Central memory CD8-positive, alpha-beta T cell (primary cell): ENCODE data around the gene NOP58.
"Not testable (repeated sequence)": the region's sequence is repeated elsewhere in the genome, so short reads cannot be mapped to it uniquely, and the experiment has no call there.

Experiments used
- ATAC-seq: fragments of 150-1000 bp; cut with Tn5 transposase; replicated peaks from 2 replicates; pipeline ENCODE4 v1.10.0; 2022; ENCODE audit warnings: mild to moderate bottlenecking, moderate FRiP score, moderate number of reproducible peaks; ENCODE audit not compliant: poor library complexity, severe bottlenecking; ENCODE audit errors: extremely low read depth
- DNase-seq, 2 donors: peaks; one replicate each; pipeline ENCODE4 v3.0.0; 2021; ENCODE audit warnings: low spot score in 2 of 2
- H3K27ac Mint-ChIP-seq: one replicate; pipeline ENCODE4 v1.8.0; 2022; ENCODE audit warnings: low read depth, mild to moderate bottlenecking, moderate library complexity, mixed read lengths
- H3K27me3 Mint-ChIP-seq: one replicate; pipeline ENCODE4 v1.8.0; 2022; ENCODE audit warnings: mixed read lengths
- H3K36me3 Mint-ChIP-seq: one replicate; pipeline ENCODE4 v1.8.0; 2022; ENCODE audit warnings: mild to moderate bottlenecking, moderate library complexity, mixed read lengths; ENCODE audit not compliant: insufficient read depth
- H3K4me1 Mint-ChIP-seq: one replicate; pipeline ENCODE4 v1.8.0; 2022; ENCODE audit warnings: mixed read lengths
- H3K4me3 Mint-ChIP-seq: one replicate; pipeline ENCODE4 v1.8.0; 2022; ENCODE audit warnings: mild to moderate bottlenecking, moderate library complexity, mixed read lengths
- H3K9me3 Mint-ChIP-seq: one replicate; pipeline ENCODE4 v1.8.0; 2022; ENCODE audit warnings: mixed read lengths

Gene NOP58, protein sequence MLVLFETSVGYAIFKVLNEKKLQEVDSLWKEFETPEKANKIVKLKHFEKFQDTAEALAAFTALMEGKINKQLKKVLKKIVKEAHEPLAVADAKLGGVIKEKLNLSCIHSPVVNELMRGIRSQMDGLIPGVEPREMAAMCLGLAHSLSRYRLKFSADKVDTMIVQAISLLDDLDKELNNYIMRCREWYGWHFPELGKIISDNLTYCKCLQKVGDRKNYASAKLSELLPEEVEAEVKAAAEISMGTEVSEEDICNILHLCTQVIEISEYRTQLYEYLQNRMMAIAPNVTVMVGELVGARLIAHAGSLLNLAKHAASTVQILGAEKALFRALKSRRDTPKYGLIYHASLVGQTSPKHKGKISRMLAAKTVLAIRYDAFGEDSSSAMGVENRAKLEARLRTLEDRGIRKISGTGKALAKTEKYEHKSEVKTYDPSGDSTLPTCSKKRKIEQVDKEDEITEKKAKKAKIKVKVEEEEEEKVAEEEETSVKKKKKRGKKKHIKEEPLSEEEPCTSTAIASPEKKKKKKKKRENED

DNA sequence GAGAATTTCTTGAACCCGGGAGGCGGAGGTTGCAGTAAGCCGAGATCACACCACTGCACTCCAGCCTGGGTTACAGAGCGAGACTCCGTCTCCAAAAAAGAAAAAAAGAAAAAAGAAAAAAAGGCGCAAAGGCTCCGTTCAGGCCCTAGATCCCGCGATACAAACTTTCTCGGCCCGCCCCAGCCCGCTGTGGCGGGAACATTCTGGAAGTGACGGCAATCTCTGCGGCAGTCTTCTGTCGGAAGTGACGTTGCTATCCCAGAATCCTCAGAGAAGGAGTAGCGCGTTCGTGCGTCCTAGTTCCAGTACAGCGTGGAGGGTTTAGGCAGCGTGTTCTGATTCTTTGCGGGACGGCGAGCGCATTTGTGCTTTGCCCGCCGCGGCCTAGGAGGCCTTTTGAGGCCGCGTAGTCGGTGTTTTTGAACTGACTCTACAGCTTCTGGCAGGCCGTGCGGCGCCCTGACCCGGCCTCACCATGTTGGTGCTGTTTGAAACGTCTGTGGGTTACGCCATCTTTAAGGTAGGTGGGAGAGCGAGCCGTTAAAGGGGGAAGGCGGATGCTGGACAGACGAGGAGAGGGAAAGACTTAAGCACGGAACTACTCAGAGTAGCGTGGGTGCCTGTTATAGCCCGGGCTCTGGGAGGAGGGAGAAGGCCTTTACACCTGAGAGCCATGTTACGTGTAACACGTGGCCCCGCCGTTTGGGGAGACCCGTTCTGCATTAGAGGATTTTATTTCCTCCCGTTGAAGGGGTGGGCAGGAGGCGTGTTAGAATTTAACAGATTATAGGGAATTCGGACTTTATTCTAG is at the start of gene NOP58:
Gene NOP58 (plus strand): TSS at position 297 of the 811 bp plus-strand sequence. CDS start 179 bp downstream, at position 476.
- Mint-ChIP-seq H3K4me1 (peaks cover 16% of the 10 kb centered on the region), H3K4me3 (no peak within 1 kb of the TSS), H3K27ac (no peak within 1 kb of the TSS), H3K9me3 (no peaks in the 10 kb centered on the region), H3K27me3 (no peaks in the 10 kb centered on the region), H3K36me3 (peaks cover 4% of the 10 kb centered on the region)
- ATAC-seq (peak; percentile 79), DNase-seq (peak; percentile 71 to 88)

DNA sequence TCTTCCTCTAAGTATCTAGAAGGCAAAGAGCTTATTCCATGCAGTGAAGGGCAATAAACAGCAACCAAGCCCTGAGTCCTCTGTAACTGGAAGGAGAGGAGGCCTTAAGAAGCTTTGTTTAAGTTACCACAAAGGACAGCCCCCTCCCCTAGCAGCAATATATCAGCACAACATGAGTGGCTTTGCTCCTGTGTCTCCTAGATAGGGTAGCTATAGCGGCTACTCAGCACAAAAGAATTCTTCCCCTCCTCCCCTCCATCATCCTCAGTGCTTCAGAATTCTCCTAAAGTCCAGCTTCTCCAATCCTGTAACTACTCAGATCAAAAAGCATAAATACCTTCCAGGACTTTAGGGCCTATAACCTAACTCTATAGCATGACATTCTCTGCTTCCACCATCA is 43.7 kb upstream of the NOP58 start:
- Mint-ChIP-seq H3K36me3 (peaks cover 34% of the 10 kb centered on the region), H3K27ac (no peak overlapping the region), H3K4me3 (no peak overlapping the region), H3K4me1 (peaks cover 52% of the 10 kb centered on the region), H3K27me3 (no peaks in the 10 kb centered on the region), H3K9me3 (no peaks in the 10 kb centered on the region)
- ATAC-seq, result no peak
- DNase-seq, result no peak

DNA sequence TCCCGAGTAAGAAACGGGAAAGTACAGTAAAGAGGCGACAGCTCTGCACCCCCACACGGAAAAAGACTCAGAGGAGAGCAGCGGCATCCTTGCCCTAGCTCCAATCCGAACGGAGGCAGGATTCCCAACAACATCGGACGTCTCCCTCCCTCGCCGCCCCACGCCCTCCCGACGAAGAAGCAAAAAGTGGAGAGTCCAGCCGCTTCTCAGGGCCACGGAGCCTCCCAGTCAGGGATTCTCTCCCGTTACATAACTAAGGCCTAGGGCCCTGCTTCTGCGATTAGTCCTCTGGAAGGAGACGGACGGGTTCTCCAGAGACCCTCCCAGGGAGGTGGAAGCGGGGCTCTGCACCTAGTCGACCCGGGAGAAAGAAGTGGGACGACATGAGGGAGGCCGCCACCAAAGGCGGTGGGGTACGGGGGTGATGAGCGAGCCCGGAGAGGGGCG is 27.8 kb upstream of the NOP58 start:
- ATAC-seq (peak; percentile 45), DNase-seq (peak in 1 of 2 donors; percentile 19)
- peak overlapping the region; percentile 98 for H3K4me3 Mint-ChIP-seq
- no peaks in the 10 kb centered on the region for H3K27me3 Mint-ChIP-seq
- peaks cover 37% of the 10 kb centered on the region for H3K4me1 Mint-ChIP-seq
- H3K27ac Mint-ChIP-seq, result peak overlapping the region; percentile 97
- no peaks in the 10 kb centered on the region for H3K9me3 Mint-ChIP-seq
- H3K36me3 Mint-ChIP-seq, result peaks cover 10% of the 10 kb centered on the region

DNA sequence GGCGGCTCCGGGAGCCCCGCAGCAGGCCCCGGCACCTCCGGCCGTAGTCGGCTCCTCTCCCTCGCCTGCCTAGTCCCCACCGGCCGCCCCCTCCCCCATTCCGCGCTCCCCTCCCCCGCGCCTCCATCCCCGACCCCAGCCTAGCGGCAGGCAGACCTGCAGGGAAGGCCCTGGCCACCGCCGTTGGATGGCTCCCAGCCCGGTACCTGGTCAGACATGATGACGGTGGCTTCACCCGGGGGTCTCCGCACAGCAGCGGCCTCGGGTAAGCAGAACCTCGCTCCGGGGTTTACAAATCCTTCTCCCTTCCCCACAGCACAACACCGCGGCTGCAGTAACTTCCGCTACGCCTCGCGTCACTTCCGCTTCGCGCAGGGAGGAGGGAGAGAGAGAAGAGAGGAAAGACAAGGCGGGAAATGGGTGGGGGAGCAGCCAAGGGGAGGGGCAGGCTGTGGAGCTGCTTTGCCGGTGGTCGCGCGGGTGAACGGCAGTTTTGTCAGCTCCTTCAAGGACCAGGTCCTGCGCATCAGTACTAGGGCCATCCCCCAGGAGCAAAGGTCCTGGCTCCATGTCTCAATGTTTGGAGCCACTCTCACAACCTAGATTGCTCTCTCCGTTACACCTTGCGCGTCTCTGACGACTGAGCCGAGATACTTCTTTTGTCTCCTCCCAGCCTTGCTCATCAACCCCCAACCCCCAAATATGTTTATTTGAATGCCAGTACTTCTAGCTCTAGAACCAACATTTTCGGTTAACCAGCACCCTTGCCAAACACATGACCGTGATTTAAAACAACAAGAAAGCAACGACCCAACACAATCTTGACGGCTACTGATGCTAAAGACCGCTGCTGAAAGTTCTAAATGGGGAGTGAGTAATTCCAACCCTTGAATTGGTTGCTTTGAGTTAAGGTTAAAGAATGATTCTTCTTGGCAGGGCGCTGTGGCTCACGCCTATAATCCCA is 27.0 kb upstream of the NOP58 start, which contains the start of gene SUMO1:
Gene SUMO1 (minus strand): TSS at position 364 of the 964 bp plus-strand sequence. CDS start 146 bp downstream, at position 218.
- no peaks in the 10 kb centered on the region for H3K27me3 Mint-ChIP-seq
- ATAC-seq, result peak; percentile 93
- peaks cover 10% of the 10 kb centered on the region for H3K36me3 Mint-ChIP-seq
- H3K27ac Mint-ChIP-seq, result peak within 1 kb of the TSS; percentile 97
- peaks cover 32% of the 10 kb centered on the region for H3K4me1 Mint-ChIP-seq
- no peaks in the 10 kb centered on the region for H3K9me3 Mint-ChIP-seq
- peak within 1 kb of the TSS; percentile 98 for H3K4me3 Mint-ChIP-seq
- peak; percentile 82 to 85 for DNase-seq

DNA sequence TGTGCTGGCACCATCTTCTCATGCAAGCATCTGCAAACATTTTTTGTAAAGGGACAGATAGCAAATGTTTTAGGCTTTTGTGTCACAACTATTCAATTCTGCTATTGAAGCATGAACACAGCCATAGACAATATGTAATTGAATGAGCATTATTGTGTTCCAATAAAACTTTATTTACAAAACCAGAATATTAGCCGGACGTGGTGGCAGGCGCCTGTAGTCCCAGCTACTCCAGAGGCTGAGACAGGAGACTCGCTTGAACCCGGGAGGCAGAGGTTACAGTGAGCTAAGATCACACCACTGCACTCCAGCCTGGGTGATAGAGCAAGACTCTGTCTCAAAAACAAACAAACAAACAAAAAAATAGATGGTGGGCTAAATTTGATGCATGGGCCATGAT is 17.9 kb upstream of the NOP58 start:
- H3K36me3 Mint-ChIP-seq, ATAC-seq, DNase-seq, H3K4me3 Mint-ChIP-seq, H3K9me3 Mint-ChIP-seq, H3K27ac Mint-ChIP-seq, H3K4me1 Mint-ChIP-seq: not testable (repeated sequence)
- H3K27me3 Mint-ChIP-seq, result peaks cover 18% of the 10 kb centered on the region

DNA sequence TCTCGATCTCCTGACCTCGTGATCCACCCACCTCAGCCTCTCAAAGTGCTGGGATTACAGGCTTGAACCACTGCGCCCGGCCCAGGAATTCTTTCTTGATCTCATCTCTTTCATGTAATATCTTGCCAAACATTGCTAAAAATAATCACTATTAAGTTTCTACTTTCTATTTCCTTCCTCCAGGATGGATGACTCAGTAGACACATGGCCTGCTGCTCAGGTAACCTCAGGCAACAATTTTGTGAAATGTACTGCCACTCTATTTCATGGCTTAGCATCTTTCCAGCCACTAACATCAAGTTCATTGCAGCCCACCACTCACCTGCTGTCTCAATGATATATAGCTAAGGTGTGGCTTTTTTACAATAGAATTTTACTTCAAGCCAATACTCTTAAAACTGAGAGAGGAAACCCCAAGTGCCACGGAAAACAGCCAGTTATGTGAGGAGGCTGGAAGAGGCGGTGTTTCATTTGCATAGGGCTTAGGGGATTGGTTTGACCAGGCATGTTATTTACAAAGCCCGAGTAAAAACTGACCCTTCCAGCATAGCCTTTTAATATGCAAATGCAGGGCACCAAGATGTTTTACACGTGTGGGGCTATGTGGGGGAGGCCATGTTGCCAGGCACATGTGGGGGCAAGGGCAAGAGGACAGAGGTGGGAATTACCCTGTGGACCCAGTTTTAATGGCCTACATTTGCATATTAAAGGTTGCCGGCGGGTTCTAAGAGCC is 15.9 kb upstream of the NOP58 start:
- Mint-ChIP-seq H3K36me3 (no peaks in the 10 kb centered on the region), H3K9me3 (no peaks in the 10 kb centered on the region), H3K27ac (no peak overlapping the region), H3K27me3 (peaks cover 18% of the 10 kb centered on the region), H3K4me1 (no peaks in the 10 kb centered on the region), H3K4me3 (no peak overlapping the region)
- DNase-seq (no peak), ATAC-seq (no peak)

DNA sequence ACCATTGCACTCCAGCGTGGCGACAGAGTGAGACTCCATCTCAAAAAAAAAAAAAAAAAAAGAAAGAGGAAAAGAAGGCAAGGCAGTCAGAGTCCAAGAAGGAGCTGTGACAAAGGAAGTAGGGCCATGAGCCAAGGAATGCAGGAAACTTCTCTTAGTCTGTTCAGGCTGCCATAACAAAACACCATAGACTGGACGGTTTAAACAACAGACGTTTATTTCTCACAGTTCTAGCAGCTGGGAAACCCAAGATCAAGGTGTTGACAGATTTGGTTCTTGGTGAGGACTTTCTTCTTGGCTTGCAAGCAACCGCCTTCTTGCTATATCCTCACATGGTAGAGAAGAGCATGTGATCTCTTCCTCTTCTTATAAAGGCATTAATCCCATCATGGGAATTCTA is 14.1 kb upstream of the NOP58 start:
- Mint-ChIP-seq H3K36me3 (peaks cover 2% of the 10 kb centered on the region), H3K27me3 (peaks cover 9% of the 10 kb centered on the region), H3K4me1 (no peaks in the 10 kb centered on the region), H3K27ac (no peak overlapping the region), H3K9me3 (no peaks in the 10 kb centered on the region), H3K4me3 (no peak overlapping the region)
- DNase-seq (no peak), ATAC-seq (no peak)

DNA sequence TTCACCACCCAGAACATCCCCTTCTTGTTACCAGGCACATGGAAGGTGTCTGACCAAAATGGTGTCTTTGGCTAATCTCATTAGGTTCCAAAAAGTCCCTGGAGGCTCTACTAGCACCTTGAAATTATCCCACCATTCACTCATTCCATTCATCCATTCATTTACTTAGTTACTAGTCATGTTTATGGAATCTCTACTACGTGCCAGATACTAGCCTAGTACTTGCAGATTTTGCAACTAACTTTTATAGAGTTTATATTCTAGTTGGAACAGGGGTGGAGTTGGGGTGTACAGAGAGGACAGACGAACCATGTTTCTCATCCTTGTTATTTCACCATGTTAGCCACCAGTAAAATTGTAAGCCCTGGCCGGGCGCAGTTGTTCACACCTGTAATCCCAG is 4.0 kb upstream of the NOP58 start:
- Mint-ChIP-seq H3K27ac (no peak overlapping the region), H3K4me3 (no peak overlapping the region), H3K4me1 (no peaks in the 10 kb centered on the region), H3K36me3 (no peaks in the 10 kb centered on the region), H3K9me3 (no peaks in the 10 kb centered on the region), H3K27me3 (no peaks in the 10 kb centered on the region)
- ATAC-seq, result no peak
- no peak for DNase-seq

DNA sequence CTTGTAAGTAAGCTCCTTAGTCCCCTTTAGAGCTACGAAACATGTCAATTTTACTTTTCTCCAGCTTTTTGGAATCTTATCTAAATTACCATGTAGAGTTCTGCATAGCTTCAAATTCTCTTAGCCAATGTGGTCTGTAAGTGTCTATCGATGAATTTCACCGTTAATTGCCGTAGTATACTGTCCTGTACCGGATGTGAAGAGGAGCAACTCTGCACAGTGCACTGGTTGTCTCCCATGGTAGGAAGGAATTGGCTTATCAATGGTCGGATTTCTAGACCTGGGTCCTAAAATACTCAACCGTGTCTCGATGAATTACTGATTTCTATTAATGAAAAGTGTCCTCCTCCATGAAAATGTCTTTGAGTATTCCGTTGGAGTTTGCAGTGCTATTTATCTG is 1.9 kb downstream of the NOP58 start:
- DNase-seq (no peak), ATAC-seq (no peak)
- Mint-ChIP-seq H3K36me3 (peaks cover 6% of the 10 kb centered on the region), H3K9me3 (no peaks in the 10 kb centered on the region), H3K27ac (no peak overlapping the region), H3K27me3 (no peaks in the 10 kb centered on the region), H3K4me1 (peaks cover 16% of the 10 kb centered on the region), H3K4me3 (no peak overlapping the region)

DNA sequence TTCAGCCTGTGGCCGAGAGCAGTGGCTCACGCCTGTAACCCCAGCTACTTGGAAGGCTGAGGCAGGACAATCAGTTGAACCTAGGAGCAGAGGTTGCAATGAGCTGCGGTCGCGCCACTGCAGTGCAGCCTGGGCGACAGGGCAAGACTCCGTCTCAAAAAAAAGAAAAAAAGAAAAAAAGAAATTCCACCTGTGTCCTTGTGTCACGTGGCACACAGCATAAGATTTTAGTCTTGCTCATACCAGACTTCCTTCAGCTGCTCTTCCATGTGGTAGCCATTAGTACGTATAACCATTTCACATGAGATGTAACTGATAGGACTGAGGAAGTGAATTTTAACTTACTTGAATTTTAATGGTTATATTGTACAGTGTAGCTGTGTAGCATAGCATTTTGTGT is 4.0 kb downstream of the NOP58 start:
- DNase-seq (no peak), ATAC-seq (peak; percentile 5)
- Mint-ChIP-seq H3K27ac (peak overlapping the region; percentile 83), H3K4me1 (peaks cover 16% of the 10 kb centered on the region), H3K4me3 (peak overlapping the region; percentile 67), H3K36me3 (peaks cover 6% of the 10 kb centered on the region), H3K9me3 (no peaks in the 10 kb centered on the region), H3K27me3 (no peaks in the 10 kb centered on the region)

DNA sequence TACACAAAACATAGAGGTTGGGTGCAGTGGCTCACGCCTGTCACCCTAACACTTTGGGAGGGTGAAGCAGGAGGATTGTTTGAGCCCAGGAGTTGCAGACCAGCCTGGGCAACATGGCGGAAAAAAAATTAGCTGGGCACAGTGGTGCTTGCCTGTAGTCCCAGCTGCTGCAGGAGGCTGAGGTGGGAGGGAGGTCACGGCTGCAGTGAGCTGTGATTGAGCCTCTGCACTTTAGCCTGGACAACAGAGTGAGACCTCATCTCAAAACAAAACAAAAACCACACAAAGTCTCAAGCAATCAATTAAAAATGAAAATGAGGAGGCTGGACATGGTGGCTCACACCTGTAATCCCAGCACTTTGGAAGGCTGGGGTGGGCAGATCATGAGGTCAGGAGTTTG is 4.9 kb downstream of the NOP58 start:
- Mint-ChIP-seq H3K9me3 (no peaks in the 10 kb centered on the region), H3K4me1 (peaks cover 16% of the 10 kb centered on the region)

More for the DNA sequence above, 4.9 kb downstream of the NOP58 start:
- H3K27ac Mint-ChIP-seq, result peak overlapping the region; percentile 83
- ATAC-seq, result no peak
- peak overlapping the region; percentile 67 for H3K4me3 Mint-ChIP-seq
- no peaks in the 10 kb centered on the region for H3K27me3 Mint-ChIP-seq
- peaks cover 9% of the 10 kb centered on the region for H3K36me3 Mint-ChIP-seq
- no peak for DNase-seq
